GM21515 (cell line): ENCODE data around the gene RHOC.
"Not testable (repeated sequence)": the region's sequence is repeated elsewhere in the genome, so short reads cannot be mapped to it uniquely, and the experiment has no call there.

Experiments used
- ATAC-seq: cut with Tn5 transposase; IDR thresholded peaks from one replicate; pipeline ENCODE4 v1.9.1; 2021; ENCODE audit not compliant: unreplicated experiment

RHOC gene

DNA sequence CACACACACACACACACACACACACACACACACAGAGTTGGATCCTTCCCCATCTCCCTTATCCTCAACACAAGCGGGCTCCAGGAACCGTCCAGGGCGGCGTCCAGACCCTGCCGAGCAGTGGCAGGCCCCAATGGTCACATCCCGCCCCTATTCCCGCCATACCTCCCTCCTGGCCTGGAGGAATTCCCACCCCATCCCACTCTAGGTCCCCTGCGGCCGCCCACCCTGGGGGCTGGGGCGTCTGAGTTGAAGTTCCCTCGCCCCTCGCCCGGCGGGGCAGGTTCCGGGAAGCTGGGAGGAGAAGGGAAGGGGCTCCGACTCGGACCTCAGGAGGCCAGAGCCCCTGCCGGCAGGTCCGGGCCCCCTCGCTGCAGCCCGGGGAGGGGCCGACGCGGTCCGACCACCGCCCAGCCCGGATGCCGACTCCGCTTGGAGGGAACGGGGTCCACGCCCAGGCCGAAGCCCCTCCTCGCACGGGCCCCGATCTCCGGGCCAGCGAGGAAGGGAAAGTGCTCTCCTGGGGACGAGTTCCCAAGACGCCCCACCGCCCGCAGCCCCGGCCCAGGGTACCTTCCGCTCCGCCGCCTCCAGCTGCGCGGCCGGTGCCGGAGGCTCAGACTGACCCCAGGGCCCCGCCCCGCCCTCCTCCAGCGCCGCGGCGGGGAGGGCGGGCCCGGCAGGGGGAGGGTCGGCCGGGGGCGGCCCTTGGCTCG lies at the start of gene RHOC:
TSS of gene RHOC (minus strand) at position 623 of the 716 bp plus-strand sequence. CDS start 3,328 bp downstream, outside the sequence.
- ATAC-seq: peak; percentile 53

DNA sequence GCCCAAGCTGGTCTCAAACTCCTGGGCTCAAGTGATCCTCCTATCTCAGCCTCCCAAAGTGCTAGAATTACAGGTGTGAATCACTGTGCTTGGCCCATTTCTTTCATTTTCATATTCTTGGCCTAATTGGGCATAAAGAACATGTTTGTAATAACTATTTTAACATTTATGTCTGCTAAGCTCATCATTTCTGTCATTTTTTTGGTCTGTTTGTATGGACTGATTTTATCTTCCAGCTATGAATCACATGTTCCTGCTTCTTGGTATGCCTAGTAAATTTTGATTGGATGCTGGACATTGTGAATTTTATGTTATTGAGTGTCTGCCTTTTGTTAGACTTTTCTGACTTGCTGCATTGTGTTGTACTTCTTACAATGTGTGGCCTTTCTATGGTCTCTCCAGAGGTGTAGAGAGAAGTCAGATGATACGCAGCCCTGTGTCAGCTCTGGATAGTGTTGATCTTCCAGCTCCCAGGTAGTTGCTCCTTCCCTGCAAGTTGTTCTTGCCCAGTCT lies 47.2 kb upstream of the RHOC start:
- ATAC-seq: no peak

DNA sequence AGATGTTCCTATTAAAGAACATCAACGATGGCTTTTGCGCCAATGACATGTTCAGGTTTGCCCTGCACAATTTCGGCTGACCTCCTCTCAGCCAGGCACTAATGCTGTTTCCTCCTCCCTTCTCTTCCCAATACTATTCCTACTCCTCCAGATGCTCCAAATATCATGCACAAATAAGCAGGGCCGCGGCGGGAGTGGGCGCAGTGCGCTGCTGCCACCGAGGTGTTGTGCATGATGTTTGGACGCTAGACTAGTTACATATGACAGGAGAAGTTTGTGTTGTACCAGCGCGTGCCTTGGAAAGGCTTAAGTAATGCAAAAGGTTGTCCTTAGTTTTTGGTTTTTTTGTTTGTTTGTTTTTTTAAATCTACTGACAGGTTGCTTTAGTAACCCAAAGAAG lies 41.5 kb upstream of the RHOC start:
- ATAC-seq: no peak

DNA sequence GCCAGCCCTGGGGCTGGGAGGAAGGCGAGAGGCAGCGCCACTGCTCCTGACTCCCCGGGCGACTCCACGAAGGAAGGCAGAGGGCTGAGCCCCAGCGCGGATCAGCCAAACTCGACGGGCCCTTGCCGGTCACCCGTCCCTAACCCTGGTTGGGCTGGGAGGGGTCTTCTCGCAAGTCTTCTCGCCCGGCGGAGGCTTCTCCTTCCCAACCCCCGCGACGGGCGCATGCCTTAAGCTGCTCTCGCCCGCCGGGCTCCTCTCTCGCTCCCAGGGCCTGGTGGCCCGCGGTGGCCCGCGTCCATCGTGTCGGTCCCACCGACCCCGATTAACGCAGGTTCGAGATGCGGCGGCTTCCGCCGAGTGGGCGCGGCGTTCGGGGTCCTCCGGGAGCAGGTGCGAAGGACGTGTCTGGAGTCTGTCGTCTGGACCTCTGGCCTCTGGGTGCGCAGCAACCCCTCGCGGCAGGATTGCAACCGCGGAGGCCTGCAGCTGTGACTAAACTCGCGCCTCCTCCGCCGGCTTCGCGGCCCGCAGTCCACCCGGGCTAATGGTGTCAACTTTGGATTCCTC lies 37.2 kb upstream of the RHOC start:
- no peak for ATAC-seq

DNA sequence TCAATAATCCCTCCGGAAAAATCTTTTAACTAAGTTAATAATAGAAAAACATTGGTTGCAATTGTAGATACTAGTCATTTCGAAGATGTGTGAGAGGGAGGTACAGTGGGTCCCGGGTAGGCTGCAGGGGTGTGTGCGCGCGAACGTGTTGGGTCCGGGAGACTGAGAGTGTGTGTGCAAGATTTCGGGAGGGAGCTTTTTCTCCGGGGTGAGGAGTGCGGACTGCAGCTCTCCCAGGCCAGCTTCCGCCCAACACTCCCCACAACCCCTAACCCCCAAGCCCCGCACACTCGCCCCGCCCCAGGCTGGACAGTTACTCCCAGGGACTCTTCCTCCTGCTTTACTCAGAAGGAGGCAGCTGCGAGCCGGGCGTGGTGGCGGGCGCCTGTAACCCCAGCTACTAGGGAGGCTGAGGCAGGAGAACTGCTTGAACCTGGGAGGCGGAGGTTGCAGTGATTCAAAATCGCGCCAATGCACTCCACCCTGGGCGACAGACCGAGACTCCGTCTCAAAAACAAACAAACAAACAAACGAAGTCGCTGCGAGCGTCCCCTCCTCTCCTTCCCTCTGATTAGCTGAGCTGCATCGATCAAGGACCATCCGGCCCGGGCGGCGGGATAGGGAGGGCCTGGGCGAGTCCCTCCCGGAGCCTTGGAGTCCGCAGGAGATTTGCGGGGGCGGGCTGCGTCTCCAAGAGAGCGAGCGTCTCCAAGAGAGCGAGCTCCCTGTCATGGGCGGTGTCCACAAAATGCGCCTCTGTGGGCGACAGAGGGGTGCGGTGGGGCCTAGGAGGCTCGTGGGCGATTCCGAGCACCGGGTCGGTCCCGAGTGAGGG lies 36.5 kb upstream of the RHOC start:
- ATAC-seq: no peak

DNA sequence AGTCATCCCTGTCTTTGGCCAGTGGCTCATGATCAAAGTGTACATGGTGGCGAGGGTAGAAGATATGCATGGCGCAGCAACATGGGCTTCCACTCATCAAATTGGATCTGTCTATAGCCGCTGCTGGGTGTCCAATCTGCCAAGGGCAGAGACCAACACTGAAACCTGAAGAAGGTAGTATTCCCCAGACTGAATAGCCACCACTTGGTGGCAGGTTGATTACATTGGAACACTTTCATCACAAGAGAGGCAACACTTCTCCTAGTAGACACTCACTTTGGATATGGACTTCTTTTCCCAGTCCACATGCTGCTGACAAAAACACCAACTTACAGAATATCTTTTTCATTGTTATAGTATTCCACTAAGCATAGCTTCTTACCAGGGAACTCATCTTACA lies 30.6 kb upstream of the RHOC start:
- ATAC-seq: no peak

DNA sequence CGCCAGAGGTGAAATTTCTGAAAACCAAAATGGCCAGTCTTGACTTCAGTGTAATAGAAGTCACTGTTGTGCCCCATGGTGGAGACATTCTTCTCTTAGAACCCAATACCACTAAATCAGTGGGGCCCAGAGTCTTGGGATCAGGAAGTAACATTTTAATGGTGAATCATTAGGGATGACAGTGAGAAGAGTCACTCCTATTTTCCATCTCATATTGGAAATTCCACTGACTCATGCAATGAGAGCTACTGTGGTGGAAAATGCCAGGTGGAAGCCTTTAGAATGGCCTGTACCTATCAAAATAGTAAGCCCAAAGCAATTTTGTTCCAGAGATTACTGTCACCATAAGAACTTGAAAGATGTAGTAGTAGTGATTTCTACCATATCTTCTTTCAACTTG lies 28.8 kb upstream of the RHOC start:
- ATAC-seq: no peak

DNA sequence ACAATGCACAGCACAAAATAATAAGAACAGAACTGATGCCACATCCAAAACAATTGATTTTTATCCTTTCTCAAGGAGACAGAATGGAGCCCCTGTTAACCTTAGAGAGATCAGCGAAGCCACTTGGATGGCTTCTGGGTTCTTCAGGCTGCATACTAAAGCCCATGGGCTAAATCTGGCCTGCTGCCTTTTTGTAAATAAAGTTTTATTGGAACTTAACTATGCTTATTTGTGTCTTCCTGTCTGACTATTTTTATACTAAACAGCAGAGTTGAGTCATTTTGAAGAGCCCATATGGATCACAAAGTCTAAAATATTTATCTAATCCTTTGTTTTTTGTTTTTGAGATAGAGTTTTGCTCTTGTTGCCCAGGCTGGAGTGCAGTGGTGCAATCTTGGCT lies 24.5 kb upstream of the RHOC start:
- ATAC-seq: no peak

DNA sequence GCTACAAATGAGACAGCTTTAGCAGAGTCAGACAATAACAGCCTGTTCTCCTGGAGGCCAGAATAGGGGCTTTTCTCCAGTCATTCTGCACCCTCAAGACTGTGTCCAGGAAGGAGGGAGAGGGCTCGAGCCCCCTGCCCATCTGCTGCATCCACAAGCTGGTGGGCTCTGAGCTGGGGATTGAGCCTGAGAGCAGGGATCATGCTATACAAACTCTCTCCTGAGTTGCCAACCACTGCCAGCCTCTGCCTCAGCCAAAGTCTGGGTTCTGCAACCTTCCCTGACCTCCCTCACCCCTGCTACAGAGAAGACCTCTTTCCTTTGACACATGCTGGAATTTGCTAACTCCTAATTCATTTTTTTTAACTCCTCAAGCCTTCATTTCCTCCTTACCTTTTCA lies 23.0 kb upstream of the RHOC start:
- ATAC-seq: no peak

DNA sequence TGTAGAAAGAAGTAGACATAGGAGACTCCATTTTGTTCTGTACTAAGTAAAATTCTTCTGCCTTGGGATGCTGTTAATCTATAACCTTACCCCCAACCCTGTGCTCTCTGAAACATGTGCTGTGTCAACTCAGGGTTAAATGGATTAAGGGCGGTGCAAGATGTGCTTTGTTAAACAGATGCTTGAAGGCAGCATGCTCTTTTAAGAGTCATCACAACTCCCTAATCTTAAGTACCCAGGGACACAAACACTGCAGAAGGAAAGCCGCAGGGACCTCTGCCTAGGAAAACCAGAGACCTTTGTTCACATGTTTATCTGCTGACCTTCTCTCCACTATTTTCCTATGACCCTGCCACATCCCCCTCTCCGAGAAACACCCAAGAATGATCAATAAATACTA lies 22.1 kb upstream of the RHOC start:
- not testable (repeated sequence) for ATAC-seq

DNA sequence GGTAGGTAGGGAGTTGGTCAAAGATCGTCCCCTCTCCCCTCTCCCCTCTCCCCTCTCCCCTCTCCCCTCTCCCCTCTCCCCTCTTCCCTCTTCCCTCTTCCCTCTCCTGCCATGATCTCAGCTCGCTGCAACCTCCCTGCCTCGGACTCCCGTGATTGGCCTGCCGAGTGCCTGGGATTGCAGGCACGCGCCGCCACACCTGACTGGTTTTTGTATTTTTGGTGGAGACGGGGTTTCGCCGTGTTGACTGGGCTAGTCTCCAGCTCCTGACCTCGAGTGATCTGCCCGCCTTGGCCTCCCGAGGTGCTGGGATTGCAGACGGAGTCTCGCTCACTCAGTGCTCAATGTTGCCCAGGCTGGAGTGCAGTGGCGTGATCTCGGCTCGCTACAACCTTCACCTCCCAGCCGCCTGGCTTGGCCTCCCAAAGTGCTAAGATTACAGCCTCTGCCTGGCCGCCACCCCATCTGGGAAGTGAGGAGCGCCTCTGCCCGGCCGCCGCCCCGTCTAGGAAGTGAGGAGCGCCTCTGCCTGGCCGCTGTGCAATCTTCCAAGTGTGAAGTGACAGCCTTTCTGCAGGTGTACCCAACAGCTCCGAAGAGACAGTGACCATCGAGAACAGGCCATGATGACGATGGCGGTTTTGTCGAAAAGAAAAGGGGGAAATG lies 21.5 kb upstream of the RHOC start:
- not testable (repeated sequence) for ATAC-seq

DNA sequence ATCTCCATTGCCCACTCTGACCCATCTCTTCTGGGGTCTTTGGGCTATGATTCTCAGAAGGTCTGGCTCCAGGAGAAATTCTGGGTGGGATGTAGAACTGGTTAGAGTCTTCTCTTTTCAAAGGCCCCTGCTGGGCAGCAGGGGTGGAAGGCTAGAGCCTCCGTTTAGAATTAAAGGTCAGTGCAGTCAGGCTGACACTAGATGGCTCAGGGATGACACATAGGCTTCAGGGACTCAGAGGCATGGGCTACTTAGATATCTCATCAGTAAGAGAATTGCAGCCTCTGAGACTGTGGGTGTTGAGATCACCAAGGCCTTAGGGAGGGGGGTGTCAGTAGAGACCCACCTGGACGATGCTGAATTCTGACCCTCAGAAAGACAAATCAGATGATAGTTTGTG lies 20.8 kb upstream of the RHOC start:
- no peak for ATAC-seq

DNA sequence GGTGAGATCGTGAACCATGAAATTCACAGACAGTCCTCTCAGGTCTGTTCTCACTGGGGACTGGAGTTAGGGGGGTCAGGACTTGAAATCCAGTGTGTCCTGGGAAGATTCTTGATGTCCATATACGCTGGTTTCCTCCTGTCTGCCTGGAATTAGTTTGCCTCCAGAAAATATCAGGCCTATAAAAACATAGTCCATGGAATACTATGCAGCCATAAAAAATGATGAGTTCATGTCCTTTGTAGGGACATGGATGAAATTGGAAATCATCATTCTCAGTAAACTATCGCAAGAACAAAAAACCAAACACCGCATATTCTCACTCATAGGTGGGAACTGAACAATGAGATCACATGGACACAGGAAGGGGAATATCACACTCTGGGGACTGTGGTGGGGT lies 17.3 kb upstream of the RHOC start:
- ATAC-seq: not testable (repeated sequence)

DNA sequence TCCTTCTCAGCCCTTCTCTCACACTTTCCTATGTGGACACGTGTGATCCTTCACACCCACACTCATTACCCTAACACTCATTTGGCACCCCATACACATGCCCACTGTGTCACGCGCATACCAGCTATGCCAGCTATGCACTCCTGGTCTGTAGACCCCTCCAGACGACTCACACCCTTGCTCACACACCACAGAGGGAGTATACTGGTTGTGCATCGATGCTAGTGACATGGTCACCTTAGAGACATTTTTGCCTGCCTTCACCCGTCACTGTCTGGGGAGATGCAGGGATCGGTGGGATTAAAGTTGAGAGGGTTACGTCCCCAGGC lies 16.5 kb upstream of the RHOC start:
- ATAC-seq: no peak

DNA sequence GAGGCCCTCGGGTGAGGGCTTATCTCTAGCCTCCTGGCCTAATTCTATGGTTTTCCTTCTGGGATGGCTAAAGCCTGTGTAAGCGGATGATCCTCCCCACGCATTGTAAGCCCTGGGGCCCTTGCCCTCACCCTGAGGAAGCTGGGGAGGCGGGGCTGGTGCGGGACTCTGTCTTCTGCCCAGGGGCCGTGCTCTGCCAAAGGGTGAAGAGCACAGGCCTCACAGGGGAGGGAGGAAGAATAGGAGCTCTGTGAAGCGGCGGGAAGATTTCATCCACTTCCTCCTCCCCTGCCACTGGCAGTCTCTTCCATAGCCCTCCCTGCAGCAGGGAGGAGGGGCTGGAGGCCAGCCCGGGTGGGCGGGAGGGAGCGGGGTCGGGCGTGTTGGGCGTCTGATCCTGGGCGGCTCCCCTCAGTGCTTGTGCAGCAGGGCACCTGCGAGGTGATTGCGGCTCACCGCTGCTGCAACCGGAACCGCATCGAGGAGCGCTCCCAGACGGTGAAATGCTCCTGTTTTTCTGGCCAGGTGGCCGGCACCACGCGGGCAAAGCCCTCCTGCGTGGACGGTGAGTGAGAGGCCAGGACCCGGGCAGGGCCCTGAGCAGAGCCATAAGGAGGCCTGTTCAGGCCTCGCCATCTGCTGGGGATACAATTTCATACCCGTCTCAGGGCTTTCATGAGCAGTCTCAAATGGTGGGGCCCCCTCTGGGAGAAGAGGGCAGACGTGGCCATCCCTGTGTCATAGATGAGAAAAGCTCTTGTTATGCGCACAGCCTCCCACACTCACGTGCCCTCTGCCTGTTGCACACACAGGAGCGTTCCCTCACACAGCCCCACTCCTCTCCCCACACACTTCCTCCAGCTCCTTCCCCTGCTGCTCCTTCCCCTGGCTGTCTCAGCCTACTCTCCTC lies 15.9 kb upstream of the RHOC start:
- no peak for ATAC-seq

DNA sequence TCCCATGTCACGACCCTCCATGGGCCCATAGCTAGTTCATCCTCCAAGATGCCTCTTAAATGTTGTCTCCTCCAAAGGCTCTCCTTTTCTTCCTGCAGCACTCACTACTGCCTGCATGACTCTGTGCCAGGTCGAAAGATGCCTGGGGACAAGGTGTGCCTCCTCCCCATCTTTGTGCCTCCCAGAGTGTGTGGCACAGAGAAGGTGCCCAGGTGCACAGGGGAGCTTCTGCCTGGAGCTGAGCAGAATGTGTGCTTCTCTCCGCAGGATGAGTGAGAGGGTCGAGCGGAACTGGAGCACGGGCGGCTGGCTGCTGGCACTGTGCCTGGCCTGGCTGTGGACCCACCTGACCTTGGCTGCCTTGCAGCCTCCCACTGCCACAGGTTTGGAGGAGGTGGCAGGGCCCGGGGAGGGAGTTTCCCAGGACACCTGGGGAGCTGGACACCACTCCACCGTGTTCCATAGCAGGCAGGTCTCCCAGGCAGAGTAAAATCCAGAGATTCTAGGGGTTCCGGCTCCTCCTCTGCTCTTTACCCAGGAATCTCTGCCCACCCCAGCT lies 15.1 kb upstream of the RHOC start:
- ATAC-seq: no peak

DNA sequence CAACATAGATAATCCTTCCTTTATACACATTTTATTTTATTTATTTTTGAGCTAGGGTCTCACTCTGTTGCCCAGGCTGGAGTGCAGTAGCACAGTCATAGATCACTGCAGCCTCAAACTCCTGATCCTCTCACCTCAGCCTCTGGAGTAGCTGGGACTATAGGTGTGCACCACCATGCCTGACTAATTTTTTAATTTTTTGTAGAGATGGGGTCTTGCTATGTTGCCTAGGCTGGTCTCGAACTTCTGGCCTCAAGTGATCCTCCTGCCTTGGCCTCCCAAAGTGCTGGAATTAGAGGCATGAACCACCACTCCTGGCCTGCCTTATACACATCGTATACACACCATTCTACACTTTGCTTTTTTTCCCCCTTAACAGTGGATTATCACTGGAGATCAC lies 14.4 kb upstream of the RHOC start:
- not testable (repeated sequence) for ATAC-seq

DNA sequence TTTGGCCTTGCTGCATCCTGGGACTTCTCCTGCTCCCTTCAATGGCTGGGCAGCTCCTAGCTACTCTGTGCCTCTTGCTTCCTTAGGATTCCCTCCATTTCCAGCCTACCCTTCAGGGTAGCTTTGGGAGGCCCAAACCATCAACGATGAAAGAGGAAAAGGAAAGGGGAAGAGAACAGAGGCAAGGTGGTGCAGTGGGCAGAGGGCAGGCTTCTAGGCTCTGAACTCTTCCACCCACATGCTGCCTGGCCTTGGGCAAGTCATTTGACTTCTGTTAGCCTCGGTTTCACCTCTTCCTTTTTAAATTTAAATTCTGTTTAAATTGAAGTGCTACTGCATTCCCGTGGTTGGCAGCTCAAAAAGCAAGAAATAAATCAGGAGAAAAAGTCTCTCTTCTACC lies 13.9 kb upstream of the RHOC start:
- ATAC-seq: no peak

DNA sequence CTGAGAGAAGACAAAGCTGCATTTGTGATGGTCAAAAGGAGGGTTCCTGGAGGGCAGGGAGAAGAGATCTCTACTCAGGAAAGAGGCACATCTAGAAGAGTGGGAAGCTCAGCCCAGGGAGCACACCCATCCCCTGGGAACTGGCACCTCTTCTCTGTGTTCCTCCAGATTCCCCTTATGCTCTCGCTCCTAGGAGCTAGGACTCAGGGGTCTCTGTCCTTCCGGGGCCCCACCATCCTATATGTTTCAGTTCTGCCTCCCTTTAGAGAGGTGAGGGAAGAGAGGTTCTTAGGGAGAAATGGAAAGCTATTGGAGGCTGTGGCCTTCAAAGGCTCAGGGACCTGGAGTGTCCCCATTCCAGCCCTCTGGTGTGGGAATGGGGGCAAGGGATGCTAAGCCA lies 12.8 kb upstream of the RHOC start:
- ATAC-seq: no peak
